H1 (cell line): ENCODE data around the gene ZNF407.

Experiments used
- BRCA1 ChIP-seq: IDR thresholded peaks from 2 replicates; pipeline ENCODE4 v1.6.1; 2012; ENCODE audit warnings: low read depth, low read length, improper control_type of control experiment
- CHD1 ChIP-seq: IDR thresholded peaks from 2 replicates; pipeline ENCODE4 v1.6.1; 2012; ENCODE audit warnings: low read depth, low read length, improper control_type of control experiment
- CREB1 ChIP-seq: IDR thresholded peaks from 2 replicates; pipeline ENCODE4 v1.6.1; 2012; ENCODE audit warnings: inconsistent platforms
- CTCF ChIP-seq, 3 experiments: IDR thresholded peaks; 1 replicate in 2 of 3; 2 replicates in 1 of 3; pipeline versions ENCODE4 v1.5.1 to v1.6.1; 2011; ENCODE audit warnings: low read length in 3 of 3, mild to moderate bottlenecking in 3 of 3, inconsistent platforms in 2 of 3, low read depth in 1 of 3, moderate library complexity in 1 of 3; ENCODE audit not compliant: insufficient read depth in 1 of 3; ENCODE audit errors: control extremely low read depth in 1 of 3
- PHF8 ChIP-seq: fragments of 200-600 bp; sonication (generic); conservative IDR thresholded peaks from 2 replicates; pipeline ENCODE4 v1.7.1; 2012; ENCODE audit warnings: low read depth, mild to moderate bottlenecking, inconsistent platforms, low read length, moderate library complexity
- POLR2A ChIP-seq, 2 experiments: IDR thresholded peaks; 1 replicate in 1 of 2; 2 replicates in 1 of 2; pipeline ENCODE4 v1.6.1; 2011; ENCODE audit warnings: low read depth in 2 of 2, low read length in 2 of 2, mild to moderate bottlenecking in 2 of 2; ENCODE audit errors: control extremely low read depth in 1 of 2
- POLR2AphosphoS5 ChIP-seq: IDR thresholded peaks from 2 replicates; pipeline ENCODE4 v1.6.1; 2011; ENCODE audit warnings: low read depth, low read length

DNA sequence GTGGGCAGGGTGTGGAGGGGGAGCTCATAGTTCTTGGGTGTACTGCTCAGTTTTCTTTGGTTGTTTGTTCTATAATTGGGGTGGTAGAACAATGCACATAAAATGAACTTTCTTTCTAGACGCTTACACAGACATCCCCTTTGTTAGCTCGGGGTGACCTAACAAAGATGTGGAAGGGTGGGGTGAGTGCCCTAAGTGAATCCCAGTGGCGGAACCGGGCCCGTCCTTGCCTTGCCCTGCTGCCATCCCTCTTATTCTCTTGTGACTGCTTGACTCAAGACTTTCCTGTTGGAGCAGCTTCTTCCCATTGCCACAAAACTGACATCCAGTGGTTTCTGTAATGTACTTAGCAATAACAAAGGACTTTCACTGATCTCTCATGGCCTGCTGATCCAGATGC lies 343.2 kb downstream of the ZNF407 start:
- no peak for TF ChIP-seq CTCF (IDR thresholded peaks at IDR 0.05; ENCODE audit: control extremely low read depth in 1 of 3, insufficient read depth in 1 of 3, low read depth in 1 of 3, low read length in 3 of 3)
- TF ChIP-seq BRCA1, result no peak
- no peak for TF ChIP-seq CHD1
- TF ChIP-seq PHF8, result no peak
- TF ChIP-seq CREB1, result no peak
- TF ChIP-seq POLR2AphosphoS5, result no peak
- no peak for TF ChIP-seq POLR2A (IDR thresholded peaks at IDR 0.05; ENCODE audit: control extremely low read depth in 1 of 2, low read depth in 2 of 2, low read length in 2 of 2)
